Fibroblast of lung (primary cell): ENCODE data around the gene MKRN1. TPM values are rescaled to one million over a fixed set of nuclear protein-coding genes. Genes with fewer than 3 reads are reported as not detected.

Experiments used
- DNase-seq, 2 donors: peaks; one replicate each; pipeline versions ENCODE4 v3.0.0 to v3.0.0-alpha.2; 2010; ENCODE audit warnings: low read depth in 2 of 2
- H2AFZ ChIP-seq: 2 replicates; pipeline ENCODE4 v1.5.1; 2012; ENCODE audit warnings: low read length, control low read depth, inconsistent platforms
- H3K27ac ChIP-seq: 2 replicates; pipeline ENCODE4 v1.5.1; 2011; ENCODE audit warnings: low read length, control low read depth; ENCODE audit not compliant: insufficient read depth
- H3K27me3 ChIP-seq: 2 replicates; pipeline ENCODE4 v1.5.1; 2011; ENCODE audit warnings: mild to moderate bottlenecking, low read length; ENCODE audit not compliant: control insufficient read depth, insufficient read depth
- H3K36me3 ChIP-seq: 2 replicates; pipeline ENCODE4 v1.5.1; 2011; ENCODE audit warnings: low read length; ENCODE audit not compliant: control insufficient read depth, insufficient read depth
- H3K4me1 ChIP-seq: 2 replicates; pipeline ENCODE4 v1.5.1; 2011; ENCODE audit warnings: low read length; ENCODE audit not compliant: control insufficient read depth, insufficient read depth; ENCODE audit errors: extremely low read depth
- H3K4me2 ChIP-seq: 2 replicates; pipeline ENCODE4 v1.5.1; 2011; ENCODE audit warnings: low read length, control low read depth; ENCODE audit not compliant: insufficient read depth; ENCODE audit errors: extremely low read depth
- H3K4me3 ChIP-seq, 4 experiments: fragments of 200-600 bp in 1 of 4; sonication (generic) in 1 of 4; replicated peaks in 1 of 4; 2 replicates each; pipeline ENCODE4 v1.5.1; 2011 to 2016; ENCODE audit warnings: low read length in 4 of 4, low read depth in 3 of 4, mild to moderate bottlenecking in 3 of 4, control low read depth in 2 of 4, inconsistent platforms in 1 of 4, mixed read lengths in 1 of 4; ENCODE audit not compliant: insufficient read depth in 1 of 4; ENCODE audit errors: control extremely low read depth in 1 of 4
- H3K79me2 ChIP-seq: 2 replicates; pipeline ENCODE4 v1.5.1; 2012; ENCODE audit warnings: mild to moderate bottlenecking, low read length, inconsistent platforms; ENCODE audit not compliant: control insufficient read depth, insufficient read depth
- H3K9ac ChIP-seq: 2 replicates; pipeline ENCODE4 v1.5.1; 2011; ENCODE audit warnings: mild to moderate bottlenecking, low read length, control low read depth; ENCODE audit not compliant: insufficient read depth
- H3K9me3 ChIP-seq: 2 replicates; pipeline ENCODE4 v1.5.1; 2012; ENCODE audit warnings: low read depth, low read length; ENCODE audit not compliant: control insufficient read depth, insufficient read depth
- H4K20me1 ChIP-seq: 2 replicates; pipeline ENCODE4 v1.5.1; 2011; ENCODE audit warnings: low read length; ENCODE audit not compliant: control insufficient read depth, insufficient read depth; ENCODE audit errors: extremely low read depth
- CTCF ChIP-seq, 2 donors: IDR thresholded peaks in 1 of 2; conservative IDR thresholded peaks in 1 of 2; 1 replicate in 1 of 2; 2 replicates in 1 of 2; pipeline ENCODE4 v1.5.1; 2011 to 2012; ENCODE audit warnings: low read length in 2 of 2, control low read depth in 1 of 2, inconsistent platforms in 1 of 2, low read depth in 1 of 2, mild to moderate bottlenecking in 1 of 2
- EZH2 ChIP-seq: IDR thresholded peaks from 2 replicates; pipeline ENCODE4 v1.5.1; 2012; ENCODE audit warnings: low read length, control low read depth, mild to moderate bottlenecking; ENCODE audit errors: missing control alignments
- polyA plus RNA-seq, 2 donors: library from polyadenylated mRNA; depleted of rRNA in 1 of 2; stranded (reverse) in 1 of 2; unstranded in 1 of 2; fragments of >200 nt; gene quantifications; 2 replicates each; pipeline ENCODE4 v1.2.1, GENCODE V29; 2011 to 2012; ENCODE audit warnings: missing spikeins in 1 of 2
- total RNA-seq: library from RNA; depleted of rRNA; stranded (reverse); fragments of >200 nt; gene quantifications from 2 replicates; pipeline ENCODE4 v1.2.1, GENCODE V29; 2014

Gene MKRN1
- total and polyA plus RNA-seq, 2 donors (not counting 1 experiment from before 2014, with no cell fraction given): 63.5 to 81.9 TPM

GRCh38 chr7:140526214-140526613, 46.9 kb upstream of the MKRN1 start:
- no peak for TF ChIP-seq EZH2
- no peak for TF ChIP-seq CTCF (conservative IDR thresholded peaks at IDR 0.05 in 1 of 2, IDR thresholded peaks at IDR 0.05 in 1 of 2; ENCODE audit: low read depth in 1 of 2, low read length in 2 of 2)
- Histone ChIP-seq H3K27me3 (no peaks in the 10 kb centered on the region), H2AFZ (no peak overlapping the region)

GRCh38 chr7:140525743-140526142, 46.4 kb upstream of the MKRN1 start:
- DNase-seq: peak in 1 of 2 donors; percentile 83
- Histone ChIP-seq H3K4me1 (no peaks in the 10 kb centered on the region), H4K20me1 (no peaks in the 10 kb centered on the region), H3K9ac (no peak overlapping the region), H3K27me3 (no peaks in the 10 kb centered on the region), H3K27ac (no peak overlapping the region), H3K79me2 (no peaks in the 10 kb centered on the region), H3K4me2 (no peak overlapping the region), H2AFZ (no peak overlapping the region), H3K9me3 (no peaks in the 10 kb centered on the region), H3K4me3 (no peak overlapping the region), H3K36me3 (peaks cover 12% of the 10 kb centered on the region)
- TF ChIP-seq CTCF (conservative IDR thresholded peaks at IDR 0.05 in 1 of 2, IDR thresholded peaks at IDR 0.05 in 1 of 2; ENCODE audit: low read depth in 1 of 2, low read length in 2 of 2) (no peak), EZH2 (no peak)

More at GRCh38 chr7:140526214-140526613, 46.9 kb upstream of the MKRN1 start:
- no peak overlapping the region for H3K4me3 ChIP-seq
- H3K9ac ChIP-seq: no peak overlapping the region
- H3K27ac ChIP-seq: no peak overlapping the region
- no peaks in the 10 kb centered on the region for H3K4me1 ChIP-seq
- no peaks in the 10 kb centered on the region for H3K79me2 ChIP-seq
- no peak overlapping the region for H3K4me2 ChIP-seq
- H3K9me3 ChIP-seq: no peaks in the 10 kb centered on the region
- peaks cover 12% of the 10 kb centered on the region for H3K36me3 ChIP-seq
- H4K20me1 ChIP-seq: no peaks in the 10 kb centered on the region
- no peak for DNase-seq

GRCh38 chr7:140521421-140521820, 42.1 kb upstream of the MKRN1 start:
- no peaks in the 10 kb centered on the region for H3K27me3 ChIP-seq
- no peak for DNase-seq

More at GRCh38 chr7:140521421-140521820, 42.1 kb upstream of the MKRN1 start:
- Histone ChIP-seq H3K27ac (no peak overlapping the region), H3K79me2 (no peaks in the 10 kb centered on the region), H3K9me3 (no peaks in the 10 kb centered on the region), H3K4me3 (no peak overlapping the region), H2AFZ (no peak overlapping the region), H4K20me1 (no peaks in the 10 kb centered on the region), H3K9ac (no peak overlapping the region), H3K36me3 (peaks cover 8% of the 10 kb centered on the region), H3K4me2 (no peak overlapping the region), H3K4me1 (no peaks in the 10 kb centered on the region)
- TF ChIP-seq CTCF (conservative IDR thresholded peaks at IDR 0.05 in 1 of 2, IDR thresholded peaks at IDR 0.05 in 1 of 2; ENCODE audit: low read depth in 1 of 2, low read length in 2 of 2) (no peak), EZH2 (no peak)
